ENCODE data around the gene PRKCZ.

DNA sequence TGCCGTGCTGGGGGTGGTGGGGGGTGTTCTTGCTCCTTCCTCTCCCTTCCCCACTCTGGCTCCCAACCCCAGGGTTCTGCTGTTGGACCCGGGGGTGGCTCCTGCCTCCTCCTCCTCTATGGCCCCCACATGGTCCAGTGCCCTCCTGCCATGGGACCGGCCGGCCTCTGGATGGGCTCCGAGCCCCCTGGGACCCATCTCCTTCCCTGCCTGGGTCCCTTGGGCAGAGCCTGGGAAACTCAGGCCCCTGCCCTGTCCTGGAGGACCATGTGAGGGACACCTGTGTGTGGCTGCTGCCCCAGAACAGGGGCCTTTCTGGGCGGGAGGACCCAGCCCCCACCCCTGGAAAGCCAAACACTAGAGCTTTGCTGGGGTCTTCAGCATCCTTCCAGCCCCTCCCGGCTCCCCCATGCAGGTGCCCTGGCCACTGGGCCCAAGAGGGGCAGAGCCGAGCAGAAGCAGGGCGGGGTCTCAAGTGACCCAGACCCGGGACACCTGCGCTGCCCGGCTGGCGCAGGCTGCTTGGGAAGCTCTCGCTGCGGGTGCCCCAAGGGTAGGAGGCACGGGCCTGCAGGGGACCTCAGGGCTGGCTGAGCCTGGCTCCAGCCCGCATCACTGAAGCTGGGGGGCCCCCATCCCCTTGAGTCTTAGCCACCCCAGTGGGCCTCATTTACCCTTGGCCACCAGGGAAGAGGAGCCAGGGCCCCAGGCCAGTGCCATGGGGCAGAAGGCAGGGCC is 146.9 kb downstream of the PRKCZ start:
- TF ChIP-seq, protein P1, sequence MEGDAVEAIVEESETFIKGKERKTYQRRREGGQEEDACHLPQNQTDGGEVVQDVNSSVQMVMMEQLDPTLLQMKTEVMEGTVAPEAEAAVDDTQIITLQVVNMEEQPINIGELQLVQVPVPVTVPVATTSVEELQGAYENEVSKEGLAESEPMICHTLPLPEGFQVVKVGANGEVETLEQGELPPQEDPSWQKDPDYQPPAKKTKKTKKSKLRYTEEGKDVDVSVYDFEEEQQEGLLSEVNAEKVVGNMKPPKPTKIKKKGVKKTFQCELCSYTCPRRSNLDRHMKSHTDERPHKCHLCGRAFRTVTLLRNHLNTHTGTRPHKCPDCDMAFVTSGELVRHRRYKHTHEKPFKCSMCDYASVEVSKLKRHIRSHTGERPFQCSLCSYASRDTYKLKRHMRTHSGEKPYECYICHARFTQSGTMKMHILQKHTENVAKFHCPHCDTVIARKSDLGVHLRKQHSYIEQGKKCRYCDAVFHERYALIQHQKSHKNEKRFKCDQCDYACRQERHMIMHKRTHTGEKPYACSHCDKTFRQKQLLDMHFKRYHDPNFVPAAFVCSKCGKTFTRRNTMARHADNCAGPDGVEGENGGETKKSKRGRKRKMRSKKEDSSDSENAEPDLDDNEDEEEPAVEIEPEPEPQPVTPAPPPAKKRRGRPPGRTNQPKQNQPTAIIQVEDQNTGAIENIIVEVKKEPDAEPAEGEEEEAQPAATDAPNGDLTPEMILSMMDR (conservative IDR thresholded peaks at IDR 0.05): no peak
- no peak for TF ChIP-seq EZH2 (IDR thresholded peaks at IDR 0.05; ENCODE audit: low read depth)

Data from PC-9 (cell line).